HepG2 (cell line): ENCODE results near the gene CCNL1. TPM values are rescaled to one million over a fixed set of nuclear protein-coding genes. Genes with fewer than 3 reads are reported as not detected.
A peak's percentile ranks its signal among the peaks of the same experiment; 100 is the strongest.

Source experiments
- ARID2 ChIP-seq: sonication (generic); formaldehyde crosslinking; IDR thresholded peaks from 2 replicates; pipeline ENCODE4 v1.8.1; 2022; ENCODE audit warnings: mild to moderate bottlenecking, missing genetic modification reagents, borderline replicate concordance
- CBFB ChIP-seq: sonication (generic); formaldehyde crosslinking; IDR thresholded peaks from 2 replicates; pipeline ENCODE4 v1.4.0; 2020; ENCODE audit warnings: missing genetic modification reagents
- CEBPZ ChIP-seq: IDR thresholded peaks from 2 replicates; pipeline ENCODE4 v1.6.1; 2012; ENCODE audit warnings: low read length, improper control_type of control experiment
- FOXO1 ChIP-seq: sonication (generic); formaldehyde crosslinking; IDR thresholded peaks from 2 replicates; pipeline ENCODE4 v1.4.0; 2020; ENCODE audit warnings: missing genetic modification reagents
- HNF1A ChIP-seq, 2 experiments: sonication (generic) in 1 of 2; formaldehyde crosslinking in 1 of 2; IDR thresholded peaks; 2 replicates each; pipeline versions ENCODE4 v1.4.0 to v1.6.1; 2016 to 2020; ENCODE audit warnings: borderline replicate concordance in 1 of 2, low read depth in 1 of 2, mild to moderate bottlenecking in 1 of 2, missing genetic modification reagents in 1 of 2
- MLX ChIP-seq: IDR thresholded peaks from 2 replicates; pipeline ENCODE4 v1.6.1; 2016
- MTA1 ChIP-seq: sonication (generic); formaldehyde crosslinking; IDR thresholded peaks from 2 replicates; pipeline ENCODE4 v1.4.0; 2020; ENCODE audit warnings: missing genetic modification reagents, mild to moderate bottlenecking, borderline replicate concordance
- PITX1 ChIP-seq: sonication (generic); formaldehyde crosslinking; IDR thresholded peaks from 2 replicates; pipeline ENCODE4 v1.5.1; 2020; ENCODE audit warnings: mild to moderate bottlenecking, missing genetic modification reagents
- POGK ChIP-seq: sonication (generic); formaldehyde crosslinking; conservative IDR thresholded peaks from 2 replicates; pipeline ENCODE4 v1.8.0; 2022; ENCODE audit warnings: mild to moderate bottlenecking, moderate library complexity, missing genetic modification reagents
- POGZ ChIP-seq: sonication (generic); formaldehyde crosslinking; IDR thresholded peaks from 2 replicates; pipeline ENCODE4 v1.4.0; 2020; ENCODE audit warnings: mild to moderate bottlenecking, missing genetic modification reagents
- SALL1 ChIP-seq: sonication (generic); formaldehyde crosslinking; IDR thresholded peaks from 2 replicates; pipeline ENCODE4 v1.8.0; 2022; ENCODE audit warnings: mild to moderate bottlenecking, missing genetic modification reagents
- SRF ChIP-seq: IDR thresholded peaks from 2 replicates; pipeline ENCODE4 v1.6.1; 2011; ENCODE audit warnings: mild to moderate bottlenecking, low read depth, low read length, moderate library complexity
- ZMAT5 ChIP-seq: sonication (generic); formaldehyde crosslinking; IDR thresholded peaks from 2 replicates; pipeline ENCODE4 v1.5.0; 2020; ENCODE audit warnings: mild to moderate bottlenecking, low read depth, missing genetic modification reagents, borderline replicate concordance
- ZNF121 ChIP-seq: sonication (generic); formaldehyde crosslinking; IDR thresholded peaks from 2 replicates; pipeline ENCODE4 v1.5.0; 2020; ENCODE audit warnings: mild to moderate bottlenecking, missing genetic modification reagents
- ZXDC ChIP-seq: sonication (generic); formaldehyde crosslinking; IDR thresholded peaks from 2 replicates; pipeline ENCODE4 v1.5.0; 2020; ENCODE audit warnings: mild to moderate bottlenecking, missing genetic modification reagents
- polyA plus RNA-seq, 8 experiments: library from polyadenylated mRNA; depleted of rRNA in 3 of 8; stranded (reverse) in 7 of 8; unstranded in 1 of 8; fragments of >200 nt; fragmentation: Illumina TruSeq in 4 of 8; extraction: Trizol in 4 of 8; gene quantifications; 2 replicates each; pipeline versions ENCODE4 v1.2.1 to v1.2.3, GENCODE V29; 2011 to 2016; ENCODE audit warnings: low read depth in 4 of 8, missing spikeins in 1 of 8, mixed read lengths in 1 of 8; ENCODE audit not compliant: insufficient read depth in 1 of 8
- total RNA-seq, 5 experiments: library from RNA; depleted of rRNA; stranded (reverse); fragments of >200 nt; fragmentation: Illumina TruSeq; extraction: Trizol; gene quantifications; 2 replicates each; pipeline ENCODE4 v1.2.3, GENCODE V29; 2016; ENCODE audit warnings: low read depth in 1 of 5

CCNL1 gene
- total and polyA plus RNA-seq, 2 of the 13 experiments (the other 11 are each of a cell fraction or from before 2014, with no cell fraction given): 151 to 303 TPM

GRCh38 chr3:157134620-157135191 lies 25.2 kb downstream of the CCNL1 start (continued):
- TF ChIP-seq CEBPZ: no peak
- TF ChIP-seq FOXO1 (CRISPR knock-in tag): peak; percentile 99
- no peak for TF ChIP-seq CBFB (CRISPR knock-in tag)
- TF ChIP-seq ZMAT5 (CRISPR knock-in tag): no peak
- TF ChIP-seq SRF: no peak
- TF ChIP-seq POGZ (CRISPR knock-in tag): peak; percentile 72
- no peak for TF ChIP-seq ARID2 (CRISPR knock-in tag)
- TF ChIP-seq PITX1: peak; percentile 76; the same call in 1 of the 2 replicates
- TF ChIP-seq HNF1A (IDR thresholded peaks at IDR 0.05; ENCODE audit: low read depth): peak; percentile 73
- TF ChIP-seq HNF1A (CRISPR knock-in tag; IDR thresholded peaks at IDR 0.05; ENCODE audit: borderline replicate concordance): peak; percentile 72; the same call in 1 of the 2 replicates
- TF ChIP-seq MLX: peak; percentile 80; the same call in 1 of the 2 replicates
- 0 out of 2 replicates have a peak, but pooled peaks have one; percentile 30 for TF ChIP-seq ZNF121 (CRISPR knock-in tag)
- peak; percentile 98 for TF ChIP-seq SALL1 (CRISPR knock-in tag)
- TF ChIP-seq MTA1 (CRISPR knock-in tag): peak; percentile 27; the same call in 1 of the 2 replicates
- TF ChIP-seq POGK (CRISPR knock-in tag): no peak
- no peak for TF ChIP-seq ZXDC
